Caco-2 (cell line): ENCODE measurements around the gene ZNF544. TPM values are rescaled to one million over a fixed set of nuclear protein-coding genes. Genes with fewer than 3 reads are reported as not detected.

Experiments
- BruUV-seq: library from RNA; stranded (reverse); fragments of 400-500 nt; replicated peaks from 2 replicates; lab custom pipeline; 2021; lab: Mats Ljungman, UMichigan
- CTCF ChIA-PET: fragments of 300-600 bp; sonication (Branson Sonifier 250); formaldehyde crosslinking; loops from one replicate; lab custom pipeline; 2022; ENCODE audit warnings: antibody characterized with exemption; lab: Charles Lee
- POLR2A ChIA-PET: fragments of 300-600 bp; sonication (Branson Sonifier 250); formaldehyde crosslinking; loops from one replicate; lab custom pipeline; 2022; ENCODE audit warnings: antibody characterized with exemption; lab: Charles Lee
- DNase-seq, 2 experiments: peaks; one replicate each; pipeline versions ENCODE4 v3.0.0 to v3.0.0-alpha.2; 2020 to 2022
- H3K27me3 ChIP-seq: replicated peaks from 2 replicates; pipeline ENCODE4 v1.6.0; 2011; ENCODE audit warnings: low read length; ENCODE audit not compliant: control insufficient read depth, insufficient read depth
- H3K36me3 ChIP-seq: 2 replicates; pipeline ENCODE4 v1.5.1; 2011; ENCODE audit warnings: low read length; ENCODE audit not compliant: control insufficient read depth, insufficient read depth
- H3K4me1 ChIP-seq: fragments of 250-450 bp; sonication (Bioruptor Pico); 2 replicates; pipeline ENCODE4 v1.5.1; 2020; ENCODE audit warnings: mild to moderate bottlenecking
- H3K4me3 ChIP-seq: 2 replicates; pipeline ENCODE4 v1.5.1; 2011; ENCODE audit warnings: low read depth, mild to moderate bottlenecking, control low read depth, low read length
- H3K9me3 ChIP-seq: fragments of 250-450 bp; sonication (Bioruptor Pico); 2 replicates; pipeline ENCODE4 v1.5.1; 2020; ENCODE audit warnings: mild to moderate bottlenecking, moderate library complexity
- H3K27ac Mint-ChIP-seq: one replicate; pipeline ENCODE4 v1.8.0; 2022; ENCODE audit warnings: mixed read lengths; ENCODE audit not compliant: unreplicated experiment
- H3K27me3 Mint-ChIP-seq: one replicate; pipeline ENCODE4 v1.8.0; 2022; ENCODE audit warnings: mixed read lengths; ENCODE audit not compliant: insufficient read depth, unreplicated experiment
- H3K36me3 Mint-ChIP-seq: one replicate; pipeline ENCODE4 v1.8.0; 2022; ENCODE audit warnings: mild to moderate bottlenecking, mixed read lengths; ENCODE audit not compliant: insufficient read depth, unreplicated experiment
- H3K4me1 Mint-ChIP-seq: one replicate; pipeline ENCODE4 v1.8.0; 2022; ENCODE audit warnings: low read depth, mixed read lengths; ENCODE audit not compliant: unreplicated experiment
- H3K4me3 Mint-ChIP-seq: one replicate; pipeline ENCODE4 v1.8.0; 2022; ENCODE audit warnings: mild to moderate bottlenecking, moderate library complexity, mixed read lengths; ENCODE audit not compliant: unreplicated experiment
- H3K9me3 Mint-ChIP-seq: one replicate; pipeline ENCODE4 v1.8.0; 2022; ENCODE audit warnings: mixed read lengths; ENCODE audit not compliant: unreplicated experiment
- CTCF ChIP-seq, 2 experiments: fragments of 200-600 bp in 1 of 2; IDR thresholded peaks; 1 replicate in 1 of 2; 2 replicates in 1 of 2; pipeline versions ENCODE4 v1.5.1 to v1.8.0; 2011 to 2022; ENCODE audit warnings: antibody characterized with exemption in 1 of 2, control low read depth in 1 of 2, inconsistent platforms in 1 of 2, low read depth in 1 of 2, low read length in 1 of 2, mild to moderate bottlenecking in 1 of 2, moderate library complexity in 1 of 2; ENCODE audit not compliant: insufficient read depth in 1 of 2, severe bottlenecking in 1 of 2, unreplicated experiment in 1 of 2
- intact Hi-C: fragments of 100-400 bp; cut with micrococcal nuclease; formaldehyde crosslinking; loops from one replicate; pipeline ENCODE4 v1.10.0; 2022; ENCODE audit not compliant: unreplicated experiment
- total RNA-seq: library from RNA; stranded (reverse); gene quantifications from 2 replicates; pipeline ENCODE4 v1.2.3, GENCODE V29; 2022

The ZNF544 gene
- total RNA-seq, 1 experiment from 2014 or later, result 48.7 TPM

- Mint-ChIP-seq H3K9me3 (peaks cover 25% of the 10 kb centered on the region), H3K27ac (peak overlapping the region; percentile 95), H3K27me3 (no peaks in the 10 kb centered on the region), H3K4me1 (no peaks in the 10 kb centered on the region), H3K36me3 (peaks cover 85% of the 10 kb centered on the region), H3K4me3 (peak overlapping the region; percentile 86)
- H3K4me1 ChIP-seq, result 0 out of 2 replicates have a peak, but pooled peaks cover 3% of the 10 kb centered on the region
- no TSS peak for BruUV-seq
- TF ChIP-seq CTCF (IDR thresholded peaks at IDR 0.05; ENCODE audit: insufficient read depth in 1 of 2, low read depth in 1 of 2, low read length in 1 of 2, severe bottlenecking in 1 of 2, unreplicated experiment in 1 of 2), result no peak
- peaks cover 6% of the 10 kb centered on the region; the same call in 1 of the 2 replicates for H3K36me3 ChIP-seq
- peaks cover 60% of the 10 kb centered on the region for H3K9me3 ChIP-seq
- POLR2A ChIA-PET, result interaction anchor here (1.0 to 1.7 kb wide), 2 partner anchors 46 to 180 kb away, joined by 3 to 4 read pairs; partner anchors contain the start of gene ZNF497
- DNase-seq, result no peak
- CTCF ChIA-PET, result no interaction called here
- peak overlapping the region; percentile 72 for H3K4me3 ChIP-seq
- intact Hi-C loops, result loop anchor here (2.0 to 5.0 kb wide), 3 partner anchors 46 to 180 kb away; partner anchors contain the start of genes ZNF544, ZNF606 and ZNF8
- H3K27me3 ChIP-seq, result no peaks in the 10 kb centered on the region
Measured at GRCh38 chr19:58182577-58182988, 46.1 kb upstream of the ZNF544 start.

- CTCF ChIA-PET, result interaction anchor here (0.5 to 0.6 kb wide), 3 partner anchors 124 to 1850 kb away, joined by 3 read pairs; no protein-coding TSS in a partner anchor
- 0 out of 2 replicates have a peak, but pooled peaks cover 3% of the 10 kb centered on the region for H3K4me1 ChIP-seq
- Mint-ChIP-seq H3K9me3 (peaks cover 25% of the 10 kb centered on the region), H3K27ac (peak within 1 kb of the TSS; percentile 95), H3K36me3 (peaks cover 86% of the 10 kb centered on the region), H3K27me3 (no peaks in the 10 kb centered on the region), H3K4me3 (peak within 1 kb of the TSS; percentile 86), H3K4me1 (no peaks in the 10 kb centered on the region)
- BruUV-seq, result no TSS peak
- peak within 1 kb of the TSS; percentile 72 for H3K4me3 ChIP-seq
- TF ChIP-seq CTCF (IDR thresholded peaks at IDR 0.05; ENCODE audit: insufficient read depth in 1 of 2, low read depth in 1 of 2, low read length in 1 of 2, severe bottlenecking in 1 of 2, unreplicated experiment in 1 of 2), result no peak
- POLR2A ChIA-PET, result interaction anchor here (0.6 to 1.7 kb wide), 6 partner anchors 45 to 268 kb away, joined by 3 to 4 read pairs (median 3); partner anchors contain the start of genes ZNF324B and ZNF497
- no peaks in the 10 kb centered on the region for H3K27me3 ChIP-seq
- peak; percentile 96 to 97 for DNase-seq
- intact Hi-C loops, result loop anchor here (2.0 to 5.0 kb wide), 3 partner anchors 46 to 180 kb away; partner anchors contain the start of genes ZNF544, ZNF606 and ZNF8
- H3K36me3 ChIP-seq, result peaks cover 6% of the 10 kb centered on the region; the same call in 1 of the 2 replicates
- H3K9me3 ChIP-seq, result peaks cover 60% of the 10 kb centered on the region
Measured at GRCh38 chr19:58182989-58183816, 45.5 kb upstream of the ZNF544 start, which contains the start of gene ZNF274. ZNF274 (plus strand) TSS chr19:58183061; CDS start chr19:58183966, 905 bp downstream.

- TF ChIP-seq CTCF (IDR thresholded peaks at IDR 0.05; ENCODE audit: insufficient read depth in 1 of 2, low read depth in 1 of 2, low read length in 1 of 2, severe bottlenecking in 1 of 2, unreplicated experiment in 1 of 2), result no peak
- H3K27me3 ChIP-seq, result no peaks in the 10 kb centered on the region
- BruUV-seq, result TSS peak; percentile 56
- intact Hi-C loops, result loop anchor here (2.0 to 5.0 kb wide), 3 partner anchors 45 to 181 kb away; partner anchors contain the start of genes ZNF544, ZNF606 and ZNF8
- Mint-ChIP-seq H3K27ac (peak overlapping the region; percentile 95), H3K4me3 (peak overlapping the region; percentile 86), H3K27me3 (no peaks in the 10 kb centered on the region), H3K4me1 (no peaks in the 10 kb centered on the region), H3K9me3 (peaks cover 28% of the 10 kb centered on the region), H3K36me3 (peaks cover 88% of the 10 kb centered on the region)
- POLR2A ChIA-PET, result interaction anchor here (0.6 to 1.7 kb wide), 5 partner anchors 44 to 268 kb away, joined by 3 to 4 read pairs (median 3); partner anchors contain the start of genes ZNF324B and ZNF497
- CTCF ChIA-PET, result interaction anchor here (0.5 to 0.6 kb wide), 2 partner anchors 780 to 1851 kb away, joined by 3 read pairs; no protein-coding TSS in a partner anchor
- peaks cover 58% of the 10 kb centered on the region for H3K9me3 ChIP-seq
- H3K36me3 ChIP-seq, result peaks cover 6% of the 10 kb centered on the region; the same call in 1 of the 2 replicates
- no peak for DNase-seq
- 0 out of 2 replicates have a peak, but pooled peaks cover 3% of the 10 kb centered on the region for H3K4me1 ChIP-seq
- H3K4me3 ChIP-seq, result peak overlapping the region; percentile 72
Measured at GRCh38 chr19:58183817-58184215, 44.9 kb upstream of the ZNF544 start.
